Glomerular visceral epithelial cell (primary cell): ENCODE data around the gene PAX7.
"Not testable (repeated sequence)": the region's sequence is repeated elsewhere in the genome, so short reads cannot be mapped to it uniquely, and the experiment has no call there.

Source experiments
- DNase-seq: peaks from one replicate; pipeline ENCODE4 v3.0.0-alpha.2; 2016; ENCODE audit errors: extremely low spot score

The PAX7 gene

GRCh38 chr1:18760156-18760555, 129.5 kb downstream of the PAX7 start:
- DNase-seq: no peak

- DNase-seq: no peak
Measured at GRCh38 chr1:18761948-18762840, 131.5 kb downstream of the PAX7 start.

- no peak for DNase-seq
Measured at GRCh38 chr1:18764362-18764761, 133.7 kb downstream of the PAX7 start.

GRCh38 chr1:18765725-18766124, 135.1 kb downstream of the PAX7 start:
- no peak for DNase-seq

GRCh38 chr1:18766328-18766727, 135.7 kb downstream of the PAX7 start:
- DNase-seq: no peak

GRCh38 chr1:18767576-18767975, 136.9 kb downstream of the PAX7 start:
- not testable (repeated sequence) for DNase-seq

- no peak for DNase-seq
Measured at GRCh38 chr1:18768086-18768485, 137.4 kb downstream of the PAX7 start.

GRCh38 chr1:18769140-18769539, 138.5 kb downstream of the PAX7 start:
- no peak for DNase-seq

- DNase-seq: no peak
Measured at GRCh38 chr1:18770799-18771198, 140.2 kb downstream of the PAX7 start.

- DNase-seq: no peak
Measured at GRCh38 chr1:18773753-18774152, 143.1 kb downstream of the PAX7 start.

- DNase-seq: no peak
Measured at GRCh38 chr1:18775341-18775740, 144.7 kb downstream of the PAX7 start.

- DNase-seq: no peak
Measured at GRCh38 chr1:18776777-18777176, 146.1 kb downstream of the PAX7 start.

- no peak for DNase-seq
Measured at GRCh38 chr1:18778437-18778836, 147.8 kb downstream of the PAX7 start.

- no peak for DNase-seq
Measured at GRCh38 chr1:18781031-18781430, 150.4 kb downstream of the PAX7 start.

- DNase-seq: no peak
Measured at GRCh38 chr1:18783705-18784481, 153.2 kb downstream of the PAX7 start.

- DNase-seq: no peak
Measured at GRCh38 chr1:18784482-18784831, 153.8 kb downstream of the PAX7 start.

GRCh38 chr1:18786149-18786548, 155.5 kb downstream of the PAX7 start:
- no peak for DNase-seq

GRCh38 chr1:18787825-18788385, 157.3 kb downstream of the PAX7 start:
- DNase-seq: no peak

- DNase-seq: no peak
Measured at GRCh38 chr1:18789246-18789645, 158.6 kb downstream of the PAX7 start.

- no peak for DNase-seq
Measured at GRCh38 chr1:18792747-18793146, 162.1 kb downstream of the PAX7 start.

- DNase-seq: no peak
Measured at GRCh38 chr1:18793164-18793563, 162.5 kb downstream of the PAX7 start.

- DNase-seq: no peak
Measured at GRCh38 chr1:18794051-18794450, 163.4 kb downstream of the PAX7 start.

GRCh38 chr1:18794561-18794960, 163.9 kb downstream of the PAX7 start:
- no peak for DNase-seq
